ENCODE measurements around the gene HBEGF.

- TF ChIP-seq, protein P1, sequence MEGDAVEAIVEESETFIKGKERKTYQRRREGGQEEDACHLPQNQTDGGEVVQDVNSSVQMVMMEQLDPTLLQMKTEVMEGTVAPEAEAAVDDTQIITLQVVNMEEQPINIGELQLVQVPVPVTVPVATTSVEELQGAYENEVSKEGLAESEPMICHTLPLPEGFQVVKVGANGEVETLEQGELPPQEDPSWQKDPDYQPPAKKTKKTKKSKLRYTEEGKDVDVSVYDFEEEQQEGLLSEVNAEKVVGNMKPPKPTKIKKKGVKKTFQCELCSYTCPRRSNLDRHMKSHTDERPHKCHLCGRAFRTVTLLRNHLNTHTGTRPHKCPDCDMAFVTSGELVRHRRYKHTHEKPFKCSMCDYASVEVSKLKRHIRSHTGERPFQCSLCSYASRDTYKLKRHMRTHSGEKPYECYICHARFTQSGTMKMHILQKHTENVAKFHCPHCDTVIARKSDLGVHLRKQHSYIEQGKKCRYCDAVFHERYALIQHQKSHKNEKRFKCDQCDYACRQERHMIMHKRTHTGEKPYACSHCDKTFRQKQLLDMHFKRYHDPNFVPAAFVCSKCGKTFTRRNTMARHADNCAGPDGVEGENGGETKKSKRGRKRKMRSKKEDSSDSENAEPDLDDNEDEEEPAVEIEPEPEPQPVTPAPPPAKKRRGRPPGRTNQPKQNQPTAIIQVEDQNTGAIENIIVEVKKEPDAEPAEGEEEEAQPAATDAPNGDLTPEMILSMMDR (IDR thresholded peaks at IDR 0.05; ENCODE audit: insufficient read depth, low read length) = no peak
- no peak for TF ChIP-seq POLR2AphosphoS5 (IDR thresholded peaks at IDR 0.05; ENCODE audit: low read depth)
These were observed 16.5 kb downstream of the HBEGF start for GRCh38 chr5:140329739-140330481.

All from HL-60 (cell line).